Left renal cortex interstitium (tissue), 4 donors: ENCODE data around the gene ANTXR2. TPM values are rescaled to one million over a fixed set of nuclear protein-coding genes. Genes with fewer than 3 reads are reported as not detected.
"Not testable (repeated sequence)": the region's sequence is repeated elsewhere in the genome, so short reads cannot be mapped to it uniquely, and the experiment has no call there.

Experiments
- DNase-seq, 4 donors: peaks; one replicate each; pipeline ENCODE4 v3.0.0-alpha.2; 2013; ENCODE audit warnings: low read depth in 4 of 4, low spot score in 2 of 4, missing footprints in 1 of 4
- polyA plus RNA-seq, 4 donors: library from polyadenylated mRNA; unstranded; fragments of 120-200 nt; gene quantifications; one replicate each; pipeline ENCODE4 v1.2.1, GENCODE V29; 2013; ENCODE audit not compliant: insufficient read length in 4 of 4

The ANTXR2 gene
- polyA plus RNA-seq, 4 donors, result 61.9 to 106 (median 69.5) TPM

GRCh38 chr4:80029364-80029763, 43.7 kb downstream of the ANTXR2 start:
- no peak for DNase-seq

- DNase-seq, result no peak
These were observed 45.4 kb downstream of the ANTXR2 start for GRCh38 chr4:80027611-80028010.

GRCh38 chr4:80026100-80026499, 46.9 kb downstream of the ANTXR2 start:
- no peak for DNase-seq

GRCh38 chr4:80024335-80024734, 48.7 kb downstream of the ANTXR2 start:
- no peak for DNase-seq

- no peak for DNase-seq
These were observed 50.7 kb downstream of the ANTXR2 start for GRCh38 chr4:80022282-80022681.

GRCh38 chr4:80017125-80017854, 55.7 kb downstream of the ANTXR2 start:
- DNase-seq, result no peak

GRCh38 chr4:80016506-80016905, 56.5 kb downstream of the ANTXR2 start:
- no peak for DNase-seq

GRCh38 chr4:80015407-80016189, 57.4 kb downstream of the ANTXR2 start:
- no peak for DNase-seq

- no peak for DNase-seq
These were observed 58.5 kb downstream of the ANTXR2 start for GRCh38 chr4:80014531-80014930.

- DNase-seq, result peak in 1 of 4 donors; percentile 10
These were observed 60.7 kb downstream of the ANTXR2 start for GRCh38 chr4:80012291-80012690.

- no peak for DNase-seq
These were observed 61.3 kb downstream of the ANTXR2 start for GRCh38 chr4:80011636-80012236.

- no peak for DNase-seq
These were observed 62.7 kb downstream of the ANTXR2 start for GRCh38 chr4:80010316-80010715.

GRCh38 chr4:80009806-80010205, 63.2 kb downstream of the ANTXR2 start:
- no peak for DNase-seq

GRCh38 chr4:80008971-80009370, 64.1 kb downstream of the ANTXR2 start:
- no peak for DNase-seq

GRCh38 chr4:80008351-80008750, 64.7 kb downstream of the ANTXR2 start:
- DNase-seq, result no peak

GRCh38 chr4:80007745-80008149, 65.3 kb downstream of the ANTXR2 start:
- DNase-seq, result no peak

GRCh38 chr4:80006935-80007744, 65.9 kb downstream of the ANTXR2 start:
- DNase-seq, result no peak

GRCh38 chr4:80005863-80006262, 67.2 kb downstream of the ANTXR2 start:
- DNase-seq, result no peak

GRCh38 chr4:80004319-80004718, 68.7 kb downstream of the ANTXR2 start:
- DNase-seq, result no peak

GRCh38 chr4:80002559-80002958, 70.5 kb downstream of the ANTXR2 start:
- DNase-seq, result not testable (repeated sequence)

GRCh38 chr4:79999048-79999447, 74.0 kb downstream of the ANTXR2 start:
- not testable (repeated sequence) for DNase-seq
